ENCODE results near the gene OBP2A. TPM values are rescaled to one million over a fixed set of nuclear protein-coding genes. Genes with fewer than 3 reads are reported as not detected.
A peak's percentile ranks its signal among the peaks of the same experiment; 100 is the strongest.

Gene OBP2A
- total and polyA plus RNA-seq, 2 of the 8 experiments (the other 6 are each of a cell fraction or from before 2014, with no cell fraction given) = not detected

DNA sequence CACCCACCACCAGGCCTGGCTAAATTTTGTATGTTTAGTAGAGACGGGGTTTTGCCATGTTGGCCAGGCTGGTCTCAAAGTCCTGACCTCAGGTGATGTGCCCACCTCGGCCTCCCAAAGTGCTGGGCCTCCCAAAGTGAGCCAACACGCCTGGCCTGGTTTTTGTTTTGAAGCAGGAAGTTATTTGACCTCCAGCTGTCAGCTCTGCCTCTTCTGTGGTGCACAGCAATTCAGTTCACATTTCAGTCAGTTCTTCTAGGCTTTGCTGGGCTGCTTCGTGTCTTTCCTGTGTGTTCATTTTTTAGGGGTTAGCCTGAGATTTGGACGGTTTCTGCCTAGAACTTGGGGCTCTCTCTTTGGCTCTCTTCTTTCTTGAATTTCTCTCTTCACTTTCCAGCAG lies 15.8 kb upstream of the OBP2A start:
- FAIRE-seq (no peak), DNase-seq (ENCODE audit: low read depth in 1 of 2, low spot score in 2 of 2) (peak in 1 of 2 experiments; percentile 28)
- Histone ChIP-seq H3K4me3 (ENCODE audit: extremely low read depth in 1 of 4, insufficient read depth in 2 of 4, low read depth in 3 of 4, low read length in 4 of 4) (no peak overlapping the region), H3K14ac (ENCODE audit: insufficient read length) (no peak overlapping the region), H3K4me1 (replicated peaks in 1 of 4; ENCODE audit: control insufficient read depth in 3 of 4, insufficient read depth in 4 of 4, low read length in 3 of 4) (peaks cover 0 to 9% (median 6%) of the 10 kb centered on the region in 4 experiments; a peak in 5 of 7 replicates), H3K18ac (ENCODE audit: extremely low read depth, low read length) (no peak overlapping the region), H3K23ac (ENCODE audit: insufficient read length) (no peak overlapping the region), H2BK12ac (ENCODE audit: low read depth, low read length) (no peak overlapping the region), H3K27me3 (replicated peaks in 1 of 4; ENCODE audit: control insufficient read depth in 3 of 4, extremely low read depth in 1 of 4, insufficient read depth in 3 of 4, low read length in 3 of 4) (no peaks in the 10 kb centered on the region), H2AK5ac (ENCODE audit: low read depth, low read length) (no peak overlapping the region), H2BK20ac (ENCODE audit: low read length) (no peak overlapping the region), H4K91ac (replicated peaks; ENCODE audit: insufficient read length, low read length) (no peak overlapping the region), H3K4me2 (ENCODE audit: insufficient read depth in 1 of 2, low read depth in 2 of 2, low read length in 2 of 2) (no peak overlapping the region), H3K9me3 (ENCODE audit: insufficient read depth in 2 of 2, low read depth in 1 of 2, low read length in 1 of 2) (no peaks in the 10 kb centered on the region), H3K27ac (ENCODE audit: low read depth, low read length) (no peak overlapping the region), H2BK15ac (ENCODE audit: low read length) (no peak overlapping the region), H3K36me3 (ENCODE audit: control insufficient read depth in 2 of 4, insufficient read depth in 4 of 4, low read length in 3 of 4) (no peaks in the 10 kb centered on the region), H2AFZ (ENCODE audit: low read length) (no peak overlapping the region; the same call in 1 of the 2 replicates), H4K8ac (ENCODE audit: extremely low read depth, insufficient read depth, low read length) (no peak overlapping the region), H3K23me2 (ENCODE audit: low read depth, low read length) (no peaks in the 10 kb centered on the region), H3K9ac (replicated peaks in 1 of 4; ENCODE audit: extremely low read depth in 1 of 4, low read depth in 3 of 4, low read length in 3 of 4) (no peak overlapping the region), H3K79me2 (ENCODE audit: control insufficient read depth in 1 of 2, insufficient read depth in 2 of 2, low read length in 2 of 2) (no peaks in the 10 kb centered on the region), H2BK5ac (ENCODE audit: low read depth, low read length) (no peak overlapping the region), H3K79me1 (ENCODE audit: low read depth, low read length) (no peaks in the 10 kb centered on the region), H3K4ac (replicated peaks; ENCODE audit: insufficient read length, low read depth, low read length) (no peak overlapping the region), H2BK120ac (replicated peaks; ENCODE audit: low read depth, low read length) (no peak overlapping the region), H4K20me1 (replicated peaks in 1 of 2; ENCODE audit: control insufficient read depth in 1 of 2, insufficient read depth in 2 of 2, low read length in 2 of 2) (no peaks in the 10 kb centered on the region), H4K5ac (ENCODE audit: insufficient read length, low read depth, low read length) (no peak overlapping the region), H3K56ac (replicated peaks; ENCODE audit: insufficient read length, low read depth, low read length) (no peak overlapping the region)
- POLR2A ChIA-PET (ENCODE audit: partially characterized antibody) = interaction anchor here (1.0 kb wide), 1 partner anchor 25 kb away, joined by 6 read pairs; no protein-coding TSS in a partner anchor
- 95% methylated on average over 4 of the region's 5 CpGs; no CpG with 5 or more reads in 1 of the 2 experiments for WGBS, 2 experiments (ENCODE audit: extremely low coverage in 1 of 2, insufficient coverage in 1 of 2, insufficient read length in 1 of 2, insufficient replicate concordance in 2 of 2, low coverage in 1 of 2, low lambda C conversion rate in 2 of 2, missing lambda C conversion rate in 1 of 2)
- CTCF ChIA-PET (ENCODE audit: partially characterized antibody) = interaction anchor here (0.8 to 1.3 kb wide), 2 partner anchors 26 to 73 kb away, joined by 3 read pairs; no protein-coding TSS in a partner anchor
- no peak for TF ChIP-seq RXRA (IDR thresholded peaks at IDR 0.05; ENCODE audit: insufficient read depth, low read depth, low read length)
- no peak for TF ChIP-seq JUN (IDR thresholded peaks at IDR 0.05; ENCODE audit: low read depth, low read length)
- TF ChIP-seq RFX5 (IDR thresholded peaks at IDR 0.05; ENCODE audit: borderline replicate concordance, low read depth, low read length) = no peak
- no peak for TF ChIP-seq SIRT6 (IDR thresholded peaks at IDR 0.05; ENCODE audit: low read length)
- no peak for TF ChIP-seq NANOG (IDR thresholded peaks at IDR 0.05; ENCODE audit: insufficient read depth, low read depth, low read length, poor library complexity, severe bottlenecking)
- TF ChIP-seq SP1 (IDR thresholded peaks at IDR 0.05; ENCODE audit: low read depth, low read length) = no peak
- no peak for TF ChIP-seq EP300 (IDR thresholded peaks at IDR 0.05; ENCODE audit: borderline replicate concordance in 1 of 2, low read depth in 2 of 2, low read length in 2 of 2)
- TF ChIP-seq, protein P1, sequence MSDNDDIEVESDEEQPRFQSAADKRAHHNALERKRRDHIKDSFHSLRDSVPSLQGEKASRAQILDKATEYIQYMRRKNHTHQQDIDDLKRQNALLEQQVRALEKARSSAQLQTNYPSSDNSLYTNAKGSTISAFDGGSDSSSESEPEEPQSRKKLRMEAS (IDR thresholded peaks at IDR 0.05) = no peak

Measured in H1 (cell line).